ENCODE measurements around the gene UGT2A2. TPM values are rescaled to one million over a fixed set of nuclear protein-coding genes. Genes with fewer than 3 reads are reported as not detected.

The UGT2A2 gene
- total RNA-seq, 3 donors from 2014 or later (not counting 1 experiment from before 2014, with no cell fraction given): not detected

DNA sequence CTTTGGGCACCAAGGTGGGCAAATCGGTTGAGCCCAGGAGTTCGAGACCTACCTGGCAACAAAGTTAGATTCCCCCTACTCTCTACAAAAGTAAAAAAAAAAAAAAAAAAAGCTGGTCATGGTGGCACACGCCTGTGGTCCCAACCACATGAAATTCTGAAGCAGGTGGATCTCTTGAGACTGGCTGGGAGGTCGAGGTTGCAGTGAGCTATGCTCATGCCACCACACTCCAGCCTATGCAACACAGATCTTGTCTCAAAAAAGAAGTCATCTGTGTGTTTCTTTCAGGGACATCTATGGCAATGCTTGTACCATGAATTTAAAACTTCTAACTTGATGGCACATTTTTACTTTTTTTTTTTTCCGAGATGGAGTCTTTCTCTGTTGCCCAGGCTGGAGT is 55.3 kb downstream of the UGT2A2 start:
- Histone ChIP-seq H3K4me3 (ENCODE audit: low read length) (no peak overlapping the region), H3K27me3 (ENCODE audit: control insufficient read depth, insufficient read depth, low read length) (no peaks in the 10 kb centered on the region), H3K27ac (ENCODE audit: low read length) (no peak overlapping the region), H3K36me3 (ENCODE audit: control insufficient read depth, insufficient read depth, low read length) (no peaks in the 10 kb centered on the region), H3K9me3 (ENCODE audit: control insufficient read depth, insufficient read depth, low read length) (no peaks in the 10 kb centered on the region), H3K4me1 (ENCODE audit: control insufficient read depth, insufficient read depth, low read length) (no peaks in the 10 kb centered on the region)
- H3K9me3 Mint-ChIP-seq: peaks cover 2 to 5% of the 10 kb centered on the region in 2 donors
- no peaks in the 10 kb centered on the region for H3K36me3 Mint-ChIP-seq
- no peak overlapping the region for H3K27ac Mint-ChIP-seq
- intact Hi-C loops (cut with micrococcal nuclease): no loop called here
- H3K27me3 Mint-ChIP-seq (ENCODE audit: low read depth in 2 of 2): no peaks in the 10 kb centered on the region
- H3K4me1 Mint-ChIP-seq: no peaks in the 10 kb centered on the region
- no peak overlapping the region for H3K4me3 Mint-ChIP-seq
- no peak for DNase-seq
- WGBS (ENCODE audit: insufficient coverage): 68% methylated on average over 5 of the region's 5 CpGs
- no peak for TF ChIP-seq CTCF (IDR thresholded peaks at IDR 0.05)
- no peak for ATAC-seq

GRCh38 chr4:69583543-69583942 is 55.9 kb downstream of the UGT2A2 start:
- TF ChIP-seq CTCF (IDR thresholded peaks at IDR 0.05): no peak
- Mint-ChIP-seq H3K4me1 (no peaks in the 10 kb centered on the region), H3K9me3 (peaks cover 3 to 7% of the 10 kb centered on the region in 2 donors), H3K36me3 (no peaks in the 10 kb centered on the region), H3K27me3 (ENCODE audit: low read depth in 2 of 2) (no peaks in the 10 kb centered on the region), H3K4me3 (no peak overlapping the region), H3K27ac (no peak overlapping the region)
- intact Hi-C loops (cut with micrococcal nuclease): no loop called here
- Histone ChIP-seq H3K4me1 (ENCODE audit: control insufficient read depth, insufficient read depth, low read length) (no peaks in the 10 kb centered on the region), H3K27ac (ENCODE audit: low read length) (no peak overlapping the region), H3K4me3 (ENCODE audit: low read length) (no peak overlapping the region), H3K9me3 (ENCODE audit: control insufficient read depth, insufficient read depth, low read length) (no peaks in the 10 kb centered on the region), H3K27me3 (ENCODE audit: control insufficient read depth, insufficient read depth, low read length) (no peaks in the 10 kb centered on the region), H3K36me3 (ENCODE audit: control insufficient read depth, insufficient read depth, low read length) (no peaks in the 10 kb centered on the region)
- no peak for ATAC-seq
- no peak for DNase-seq
- 50% methylated on average over 1 of the region's 2 CpGs for WGBS (ENCODE audit: insufficient coverage)

DNA sequence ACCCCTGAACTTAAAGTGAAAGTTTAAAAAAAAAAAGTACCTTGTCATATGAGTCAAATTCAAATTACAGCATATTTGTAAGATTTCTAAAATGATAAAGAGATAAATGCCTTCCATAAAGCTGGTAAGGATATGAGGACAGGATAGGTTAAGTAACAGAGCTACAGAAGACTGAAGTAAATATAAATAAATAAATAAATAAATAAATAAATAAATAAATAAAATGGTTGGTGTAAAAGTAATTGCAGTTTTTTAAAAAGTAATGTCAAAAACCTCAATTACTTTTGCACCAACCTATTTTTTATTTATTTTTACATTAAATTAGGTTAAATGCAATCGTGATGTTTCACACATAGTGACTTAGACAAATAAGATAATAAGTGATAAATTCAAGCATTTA is 62.2 kb downstream of the UGT2A2 start:
- Histone ChIP-seq H3K27ac (ENCODE audit: low read length) (no peak overlapping the region), H3K27me3 (ENCODE audit: control insufficient read depth, insufficient read depth, low read length) (no peaks in the 10 kb centered on the region), H3K4me3 (ENCODE audit: low read length) (no peak overlapping the region), H3K36me3 (ENCODE audit: control insufficient read depth, insufficient read depth, low read length) (no peaks in the 10 kb centered on the region), H3K9me3 (ENCODE audit: control insufficient read depth, insufficient read depth, low read length) (no peaks in the 10 kb centered on the region), H3K4me1 (ENCODE audit: control insufficient read depth, insufficient read depth, low read length) (no peaks in the 10 kb centered on the region)
- TF ChIP-seq CTCF (IDR thresholded peaks at IDR 0.05): no peak
- ATAC-seq (no peak), DNase-seq (no peak)
- Mint-ChIP-seq H3K27me3 (ENCODE audit: low read depth in 2 of 2) (no peaks in the 10 kb centered on the region), H3K4me3 (no peak overlapping the region), H3K9me3 (peaks cover 4 to 6% of the 10 kb centered on the region in 2 donors), H3K4me1 (no peaks in the 10 kb centered on the region), H3K36me3 (no peaks in the 10 kb centered on the region), H3K27ac (no peak overlapping the region)
- WGBS (ENCODE audit: insufficient coverage): no CpG with 5 or more reads among the region's 1 CpG
- intact Hi-C loops (cut with micrococcal nuclease): no loop called here

GRCh38 chr4:69576251-69576877 is 63.1 kb downstream of the UGT2A2 start:
- no peak overlapping the region for H3K27ac ChIP-seq (ENCODE audit: low read length)
- no peaks in the 10 kb centered on the region for H3K27me3 Mint-ChIP-seq (ENCODE audit: low read depth in 2 of 2)
- no peaks in the 10 kb centered on the region for H3K36me3 Mint-ChIP-seq
- WGBS (ENCODE audit: insufficient coverage): 96% methylated on average over 24 of the region's 24 CpGs
- H3K4me3 Mint-ChIP-seq: no peak overlapping the region
- no peak overlapping the region for H3K4me3 ChIP-seq (ENCODE audit: low read length)
- H3K4me1 Mint-ChIP-seq: no peaks in the 10 kb centered on the region
- H3K27ac Mint-ChIP-seq: no peak overlapping the region
- H3K4me1 ChIP-seq (ENCODE audit: control insufficient read depth, insufficient read depth, low read length): no peaks in the 10 kb centered on the region
- intact Hi-C loops (cut with micrococcal nuclease): no loop called here
- DNase-seq (no peak), ATAC-seq (no peak)
- H3K36me3 ChIP-seq (ENCODE audit: control insufficient read depth, insufficient read depth, low read length): no peaks in the 10 kb centered on the region
- no peaks in the 10 kb centered on the region for H3K27me3 ChIP-seq (ENCODE audit: control insufficient read depth, insufficient read depth, low read length)
- no peak for TF ChIP-seq CTCF (IDR thresholded peaks at IDR 0.05)
- H3K9me3 ChIP-seq (ENCODE audit: control insufficient read depth, insufficient read depth, low read length): no peaks in the 10 kb centered on the region
- peaks cover 4 to 6% of the 10 kb centered on the region in 2 donors for H3K9me3 Mint-ChIP-seq

Data from natural killer cell (primary cell).